Measurements from ENCODE around the gene ALOX12B.
"Not testable (repeated sequence)": the region's sequence is repeated elsewhere in the genome, so short reads cannot be mapped to it uniquely, and the experiment has no call there.

Gene ALOX12B

DNA sequence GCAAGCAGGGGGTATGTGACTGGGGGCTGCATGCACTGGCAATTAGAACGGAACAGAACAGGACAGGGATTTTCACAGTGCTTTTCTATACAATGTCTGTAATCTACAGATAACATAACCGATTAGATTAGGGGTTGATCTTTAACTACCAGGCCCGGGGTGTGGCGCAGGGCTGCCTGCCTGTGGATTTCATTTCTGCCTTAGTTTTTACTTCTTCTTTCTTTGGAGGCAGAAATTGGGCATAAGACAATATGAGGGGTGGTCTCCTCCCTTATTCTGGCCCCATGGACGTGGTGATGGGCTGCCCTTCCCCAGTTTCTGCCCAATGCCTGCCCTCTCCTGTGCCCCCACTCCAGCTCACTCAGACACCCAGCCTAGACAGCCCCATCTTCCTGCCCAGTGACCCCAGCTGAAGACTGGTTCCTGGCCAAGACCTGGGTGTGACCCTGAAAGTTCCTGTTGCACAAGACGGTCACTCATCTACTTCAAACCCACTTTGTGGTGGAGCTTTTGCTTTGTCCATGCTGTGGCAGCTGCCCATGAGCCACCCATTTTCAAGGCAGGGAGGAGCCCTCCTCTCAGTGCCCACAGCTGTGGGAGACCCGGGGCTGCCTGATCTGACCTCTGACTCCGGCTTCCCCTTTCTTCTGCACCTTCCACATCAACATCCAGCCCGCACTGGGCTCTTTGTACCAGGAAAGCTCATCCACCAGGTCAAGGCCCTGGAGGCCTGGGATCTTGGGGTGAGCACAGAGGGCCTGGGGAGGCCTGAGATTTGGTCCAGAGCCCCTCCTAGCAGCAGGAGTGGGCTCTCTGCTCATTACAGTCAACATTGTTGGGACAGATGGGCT lies 18.6 kb downstream of the ALOX12B start:
- Histone ChIP-seq H3K27me3 (peaks cover 63% of the 10 kb centered on the region), H3K36me3 (no peaks in the 10 kb centered on the region), H3K9me3 (no peaks in the 10 kb centered on the region), H3K9ac (no peak overlapping the region), H3K27ac (no peak overlapping the region), H3K4me3 (no peak overlapping the region), H3K4me2 (no peak overlapping the region), H4K20me1 (peaks cover 16% of the 10 kb centered on the region; the same call in 1 of the 2 replicates), H3K4me1 (peaks cover 9% of the 10 kb centered on the region)
- TF ChIP-seq Cebpa-rat (IDR thresholded peaks at IDR 0.05) = no peak

DNA sequence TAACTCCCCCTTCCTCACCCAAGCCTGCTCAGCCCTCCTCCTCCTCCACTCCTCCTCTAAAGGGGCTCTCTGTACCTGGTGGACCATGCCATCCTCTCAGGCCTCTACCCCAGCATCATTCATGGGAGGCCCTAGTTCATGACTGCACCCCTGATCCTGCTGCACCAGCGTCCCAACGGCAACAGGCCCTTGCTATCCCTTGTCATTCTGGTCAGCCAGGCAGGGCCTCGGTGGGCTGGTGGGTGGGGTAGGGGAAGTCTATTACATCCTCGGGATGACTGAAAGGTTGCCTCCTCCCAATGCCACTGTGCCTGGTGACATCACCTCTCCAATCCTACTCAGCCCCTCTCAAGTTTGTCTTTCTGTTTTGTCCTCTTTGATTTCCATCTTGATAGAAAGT lies 19.7 kb downstream of the ALOX12B start:
- Histone ChIP-seq H3K4me3 (no peak overlapping the region), H3K27me3 (peaks cover 63% of the 10 kb centered on the region), H3K36me3 (no peaks in the 10 kb centered on the region), H3K4me2 (no peak overlapping the region), H3K9ac (no peak overlapping the region), H3K27ac (no peak overlapping the region), H3K4me1 (peaks cover 3% of the 10 kb centered on the region), H4K20me1 (peaks cover 16% of the 10 kb centered on the region; the same call in 1 of the 2 replicates), H3K9me3 (no peaks in the 10 kb centered on the region)
- no peak for TF ChIP-seq Cebpa-rat (IDR thresholded peaks at IDR 0.05)

DNA sequence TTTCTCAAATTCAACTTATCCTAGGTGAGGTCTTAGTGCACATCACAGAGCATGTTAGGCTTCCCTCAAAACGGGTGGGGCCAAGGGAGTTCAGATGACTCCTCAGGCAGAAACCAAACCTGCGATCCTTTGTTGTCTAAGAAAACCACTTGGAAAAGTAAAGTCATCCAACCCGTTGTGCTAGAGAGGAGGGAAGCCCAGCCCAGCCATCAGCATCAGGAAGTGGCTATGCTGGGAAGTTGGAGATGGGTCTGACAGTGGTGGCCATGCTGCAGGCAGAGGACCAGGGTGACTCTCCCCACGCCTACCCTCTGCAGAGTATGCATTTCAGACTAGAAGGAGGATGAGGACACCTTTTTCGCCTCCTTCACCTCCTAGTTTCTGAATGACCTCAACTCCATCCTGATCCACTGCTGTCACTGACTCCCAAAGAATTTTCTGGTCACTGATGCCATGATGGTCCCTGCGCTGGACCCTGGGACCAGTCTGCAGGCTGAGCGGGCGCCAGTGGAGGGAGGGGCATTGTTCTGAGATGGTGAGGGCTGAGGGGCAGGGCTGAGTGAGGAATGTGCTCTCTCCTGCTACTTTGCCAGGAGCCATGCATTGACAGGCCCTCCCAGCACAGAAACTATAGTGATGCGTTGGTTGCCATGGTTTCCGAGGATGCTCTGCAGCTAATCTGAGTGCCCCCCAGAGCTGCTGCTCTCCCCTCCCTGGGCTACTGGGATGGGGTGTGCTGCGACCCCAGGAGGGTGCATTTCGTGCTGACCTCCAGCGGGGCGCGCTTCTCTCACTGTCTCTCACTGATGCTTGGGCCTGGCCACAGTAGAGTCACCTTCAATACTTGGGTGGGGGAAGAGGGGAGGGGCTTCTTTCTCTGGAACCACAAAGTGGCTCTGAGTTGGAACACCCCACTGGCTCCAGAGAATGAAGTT lies 20.4 kb downstream of the ALOX12B start:
- no peak overlapping the region for H3K4me2 ChIP-seq
- no peak for TF ChIP-seq Cebpa-rat (IDR thresholded peaks at IDR 0.05)
- H3K9ac ChIP-seq = no peak overlapping the region
- peaks cover 10% of the 10 kb centered on the region; the same call in 1 of the 2 replicates for H4K20me1 ChIP-seq
- H3K27me3 ChIP-seq = peaks cover 63% of the 10 kb centered on the region
- no peaks in the 10 kb centered on the region for H3K9me3 ChIP-seq
- H3K4me1 ChIP-seq = no peaks in the 10 kb centered on the region
- H3K4me3 ChIP-seq = no peak overlapping the region
- H3K36me3 ChIP-seq = no peaks in the 10 kb centered on the region
- H3K27ac ChIP-seq = no peak overlapping the region

DNA sequence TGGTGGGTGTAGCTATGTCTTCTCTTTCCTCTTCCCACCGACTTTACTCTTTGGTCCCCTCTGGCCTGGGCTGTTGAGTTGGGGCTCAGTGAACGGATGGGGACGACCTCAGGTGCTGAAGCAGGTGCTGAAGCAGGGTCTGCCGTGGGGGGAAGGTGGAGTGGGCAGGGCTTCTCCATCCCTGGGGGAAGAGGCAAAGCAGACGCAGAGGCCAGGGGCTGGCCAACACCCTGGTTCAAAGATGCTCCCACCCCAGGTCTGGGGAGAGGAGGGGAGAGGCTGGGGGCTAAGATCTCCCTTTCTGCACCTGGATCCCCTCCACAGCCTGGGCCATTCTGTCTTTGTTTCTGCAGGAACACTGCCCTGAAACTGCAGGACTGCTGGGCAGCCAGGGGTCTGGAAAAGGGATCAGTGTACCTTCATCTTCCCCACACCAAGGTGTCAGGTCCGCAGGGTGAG lies 22.9 kb downstream of the ALOX12B start:
- no peak for TF ChIP-seq Cebpa-rat (IDR thresholded peaks at IDR 0.05)
- no peak overlapping the region for H3K27ac ChIP-seq
- H3K9ac ChIP-seq = no peak overlapping the region
- no peak overlapping the region for H3K4me3 ChIP-seq
- H4K20me1 ChIP-seq = no peaks in the 10 kb centered on the region
- no peaks in the 10 kb centered on the region for H3K36me3 ChIP-seq
- H3K4me1 ChIP-seq = peaks cover 5% of the 10 kb centered on the region
- H3K27me3 ChIP-seq = peaks cover 66% of the 10 kb centered on the region
- no peaks in the 10 kb centered on the region for H3K9me3 ChIP-seq
- no peak overlapping the region for H3K4me2 ChIP-seq

DNA sequence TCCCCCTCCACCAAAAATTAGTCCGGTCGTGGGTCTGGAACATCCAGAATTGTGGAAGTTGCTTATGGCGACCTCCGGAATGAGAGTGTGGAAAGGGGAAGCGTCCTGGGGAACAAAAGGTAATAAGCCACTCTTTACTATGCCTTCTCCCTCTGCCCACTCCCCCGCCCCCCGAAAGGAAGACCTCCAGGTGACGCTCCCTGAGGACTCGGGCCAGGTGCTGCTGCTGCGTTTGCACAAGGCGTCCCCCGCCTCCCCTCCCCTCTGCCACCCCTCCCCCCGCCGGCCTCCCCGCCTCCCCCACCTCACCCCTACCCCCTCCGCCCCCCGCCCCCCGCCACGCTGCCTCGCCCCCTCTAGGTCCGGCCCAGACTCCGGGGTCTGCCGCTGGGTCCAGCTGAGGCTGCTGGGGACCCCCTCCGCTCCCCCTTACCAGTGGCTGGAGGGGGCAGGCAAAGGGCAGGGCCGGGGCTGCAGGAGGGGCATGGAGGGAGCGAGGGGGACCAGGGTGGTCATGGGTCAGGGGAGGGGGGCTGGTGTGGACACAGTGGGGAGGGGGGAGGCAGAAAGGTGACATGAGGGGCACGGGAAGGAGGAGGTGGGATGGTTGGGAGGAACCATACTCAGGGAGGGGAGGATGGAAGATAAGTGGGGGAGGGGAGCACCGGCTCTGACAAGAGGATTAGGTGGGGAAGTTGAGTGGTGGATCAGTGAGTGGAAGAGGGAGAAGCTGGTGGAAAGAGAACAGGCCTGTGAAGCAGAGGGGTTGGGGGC lies 23.6 kb downstream of the ALOX12B start:
- no peak for TF ChIP-seq Cebpa-rat (IDR thresholded peaks at IDR 0.05)
- Histone ChIP-seq H3K4me1 (peaks cover 12% of the 10 kb centered on the region), H3K4me2 (no peak overlapping the region), H3K9ac (no peak overlapping the region), H3K36me3 (no peaks in the 10 kb centered on the region), H4K20me1 (no peaks in the 10 kb centered on the region), H3K9me3 (no peaks in the 10 kb centered on the region), H3K4me3 (no peak overlapping the region), H3K27ac (no peak overlapping the region), H3K27me3 (peaks cover 69% of the 10 kb centered on the region)

DNA sequence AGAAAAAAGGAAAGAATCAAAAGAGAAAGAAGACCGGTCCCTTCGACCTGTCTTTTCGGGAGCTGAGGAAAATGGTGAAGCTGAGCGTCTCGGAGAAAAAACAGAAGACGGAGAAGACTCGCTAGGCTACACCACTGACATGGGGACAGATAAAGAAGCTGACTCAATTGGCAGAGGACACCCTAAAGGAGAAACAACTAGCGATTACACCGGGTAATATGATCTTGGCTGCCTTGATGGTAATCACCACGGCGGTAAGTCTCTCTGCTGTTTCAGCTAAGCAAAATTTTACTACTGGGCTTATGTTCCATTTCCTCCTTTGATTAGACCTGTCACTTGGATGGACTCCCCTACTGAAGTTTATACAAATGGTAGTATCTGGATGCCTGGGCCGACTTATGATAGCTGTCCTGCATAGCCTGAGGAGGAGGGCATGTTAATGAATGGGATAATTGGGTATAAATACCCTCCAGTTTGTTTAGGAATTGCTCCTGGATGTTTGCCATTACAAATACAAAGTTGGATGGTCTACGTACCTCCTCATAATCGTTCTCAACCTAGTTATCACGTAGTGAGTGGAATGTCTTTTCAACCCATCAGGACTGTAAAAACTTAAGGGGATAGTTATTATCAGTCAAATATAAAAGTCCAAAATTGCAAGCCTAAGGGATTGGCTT lies 24.6 kb downstream of the ALOX12B start:
- no peak overlapping the region for H3K9ac ChIP-seq
- TF ChIP-seq Cebpa-rat (IDR thresholded peaks at IDR 0.05) = no peak
- no peaks in the 10 kb centered on the region for H3K9me3 ChIP-seq
- H3K27me3 ChIP-seq = peaks cover 69% of the 10 kb centered on the region
- no peaks in the 10 kb centered on the region for H3K36me3 ChIP-seq
- H3K4me3 ChIP-seq = no peak overlapping the region
- no peak overlapping the region for H3K4me2 ChIP-seq
- H3K4me1 ChIP-seq = peaks cover 22% of the 10 kb centered on the region
- H4K20me1 ChIP-seq = no peaks in the 10 kb centered on the region
- H3K27ac ChIP-seq = no peak overlapping the region

DNA sequence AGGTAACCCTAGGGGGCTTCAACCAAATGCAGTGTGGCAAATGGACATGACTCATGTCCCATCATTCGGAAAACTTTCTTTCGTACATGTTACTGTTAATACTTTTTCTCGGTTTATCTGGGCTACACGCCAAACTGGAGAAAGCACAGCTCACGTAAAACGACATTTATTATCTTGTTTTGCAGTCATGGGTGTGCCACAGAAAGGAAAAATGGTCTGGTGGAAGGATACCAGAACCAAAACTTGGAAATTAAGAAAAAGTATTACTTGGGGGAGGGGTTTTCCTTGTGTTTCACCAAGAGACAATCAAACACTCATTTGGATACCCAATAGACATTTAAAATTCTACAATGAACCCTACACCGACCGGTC lies 25.1 kb downstream of the ALOX12B start:
- Histone ChIP-seq H3K4me2 (no peak overlapping the region), H3K27me3 (peaks cover 69% of the 10 kb centered on the region), H3K9me3 (no peaks in the 10 kb centered on the region), H3K36me3 (no peaks in the 10 kb centered on the region), H3K4me3 (no peak overlapping the region), H3K27ac (no peak overlapping the region), H3K4me1 (peaks cover 27% of the 10 kb centered on the region), H3K9ac (no peak overlapping the region), H4K20me1 (no peaks in the 10 kb centered on the region)
- no peak for TF ChIP-seq Cebpa-rat (IDR thresholded peaks at IDR 0.05)

DNA sequence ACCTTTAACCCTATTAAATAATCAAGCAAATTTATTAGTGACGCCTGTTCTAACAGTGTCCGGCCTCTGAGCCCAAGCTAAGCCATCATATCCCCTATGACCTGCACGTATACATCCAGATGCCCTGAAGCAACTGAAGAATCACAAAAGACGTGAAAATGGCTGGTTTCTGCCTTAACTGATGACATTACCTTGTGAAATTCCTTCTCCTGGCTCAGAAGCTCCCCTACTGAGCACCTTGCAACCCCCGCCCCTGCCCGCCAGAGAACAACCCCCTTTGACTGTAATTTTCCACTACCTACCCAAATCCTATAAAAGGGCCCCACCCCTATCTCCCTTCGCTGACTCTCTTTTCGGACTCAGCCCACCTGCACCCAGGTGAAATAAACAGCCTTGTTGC lies 25.7 kb downstream of the ALOX12B start:
- H3K27me3 ChIP-seq = peaks cover 69% of the 10 kb centered on the region

DNA sequence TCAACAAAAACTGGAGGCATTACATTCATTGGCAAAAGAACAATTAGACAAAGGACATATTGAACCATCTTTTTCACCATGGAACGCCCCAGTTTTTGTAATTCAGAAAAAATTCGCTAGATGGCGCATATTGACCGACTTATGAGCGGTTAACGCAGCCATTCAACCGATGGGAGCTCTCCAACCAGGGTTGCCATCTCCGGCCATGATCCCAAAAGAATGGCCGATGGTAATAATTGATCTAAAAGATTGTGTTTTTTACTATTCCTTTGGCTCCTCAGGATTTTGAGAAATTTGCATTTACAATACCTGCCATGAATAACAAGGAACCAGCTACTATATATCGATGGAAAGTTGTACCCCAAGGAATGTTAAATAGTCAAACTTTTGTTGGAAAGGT lies 27.2 kb downstream of the ALOX12B start:
- H3K4me1 ChIP-seq = peaks cover 49% of the 10 kb centered on the region
- no peaks in the 10 kb centered on the region for H4K20me1 ChIP-seq
- no peak overlapping the region for H3K4me3 ChIP-seq
- H3K27ac ChIP-seq = no peak overlapping the region
- no peak overlapping the region for H3K9ac ChIP-seq
- H3K27me3 ChIP-seq = peaks cover 57% of the 10 kb centered on the region
- H3K4me2 ChIP-seq = peak overlapping the region; percentile 85
- no peaks in the 10 kb centered on the region for H3K9me3 ChIP-seq
- TF ChIP-seq Cebpa-rat (IDR thresholded peaks at IDR 0.05) = no peak
- no peaks in the 10 kb centered on the region for H3K36me3 ChIP-seq

More for the DNA sequence above, 25.7 kb downstream of the ALOX12B start:
- H4K20me1 ChIP-seq, H3K4me3 ChIP-seq, H3K36me3 ChIP-seq, H3K27ac ChIP-seq, H3K9me3 ChIP-seq, H3K4me2 ChIP-seq, H3K9ac ChIP-seq: not testable (repeated sequence)
- peaks cover 33% of the 10 kb centered on the region for H3K4me1 ChIP-seq
